ENCODE results near the gene TRIM17.
"Not testable (repeated sequence)": the region's sequence is repeated elsewhere in the genome, so short reads cannot be mapped to it uniquely, and the experiment has no call there.

TRIM17 gene

GRCh38 chr1:228438266-228438665, 21.6 kb upstream of the TRIM17 start:
- Histone ChIP-seq H3K27me3 (ENCODE audit: insufficient read depth, low read length) (no peaks in the 10 kb centered on the region), H3K4me1 (ENCODE audit: insufficient read depth, low read length, severe bottlenecking) (no peaks in the 10 kb centered on the region), H3K4me2 (ENCODE audit: low read length) (no peak overlapping the region), H2AFZ (ENCODE audit: low read length) (no peak overlapping the region), H3K79me2 (ENCODE audit: insufficient read depth, low read length) (no peaks in the 10 kb centered on the region), H3K27ac (ENCODE audit: low read depth, low read length, poor library complexity, severe bottlenecking) (no peak overlapping the region), H3K9me2 (ENCODE audit: low read depth, low read length) (no peaks in the 10 kb centered on the region), H3F3A (ENCODE audit: insufficient read depth, low read length) (no peaks in the 10 kb centered on the region), H3K36me3 (ENCODE audit: insufficient read depth, low read length) (no peaks in the 10 kb centered on the region), H4K20me1 (ENCODE audit: insufficient read depth, low read length) (no peaks in the 10 kb centered on the region), H3K9ac (ENCODE audit: low read length) (no peak overlapping the region), H3K9me3 (ENCODE audit: low read length) (no peaks in the 10 kb centered on the region), H3K4me3 (ENCODE audit: low read depth, low read length, poor library complexity, severe bottlenecking) (no peak overlapping the region)
- no peak for TF ChIP-seq EZH2 (IDR thresholded peaks at IDR 0.05; ENCODE audit: borderline replicate concordance, low read length)
- no peak for TF ChIP-seq CTCF (IDR thresholded peaks at IDR 0.05; ENCODE audit: low read length)

GRCh38 chr1:228437424-228437962, 20.8 kb upstream of the TRIM17 start:
- H3K9me2 ChIP-seq (ENCODE audit: low read depth, low read length) = no peaks in the 10 kb centered on the region
- no peaks in the 10 kb centered on the region for H3F3A ChIP-seq (ENCODE audit: insufficient read depth, low read length)
- H2AFZ ChIP-seq (ENCODE audit: low read length) = no peak overlapping the region
- no peaks in the 10 kb centered on the region for H3K36me3 ChIP-seq (ENCODE audit: insufficient read depth, low read length)
- no peaks in the 10 kb centered on the region for H3K4me1 ChIP-seq (ENCODE audit: insufficient read depth, low read length, severe bottlenecking)
- no peak overlapping the region for H3K4me2 ChIP-seq (ENCODE audit: low read length)
- no peak for TF ChIP-seq CTCF (IDR thresholded peaks at IDR 0.05; ENCODE audit: low read length)
- no peak for TF ChIP-seq EZH2 (IDR thresholded peaks at IDR 0.05; ENCODE audit: borderline replicate concordance, low read length)
- H4K20me1 ChIP-seq (ENCODE audit: insufficient read depth, low read length) = no peaks in the 10 kb centered on the region
- H3K4me3 ChIP-seq (ENCODE audit: low read depth, low read length, poor library complexity, severe bottlenecking) = no peak overlapping the region
- H3K27me3 ChIP-seq (ENCODE audit: insufficient read depth, low read length) = no peaks in the 10 kb centered on the region
- H3K9me3 ChIP-seq (ENCODE audit: low read length) = no peaks in the 10 kb centered on the region
- H3K27ac ChIP-seq (ENCODE audit: low read depth, low read length, poor library complexity, severe bottlenecking) = no peak overlapping the region
- H3K79me2 ChIP-seq (ENCODE audit: insufficient read depth, low read length) = no peaks in the 10 kb centered on the region
- H3K9ac ChIP-seq (ENCODE audit: low read length) = no peak overlapping the region

GRCh38 chr1:228434689-228435088, 18.0 kb upstream of the TRIM17 start:
- H3K9me3 ChIP-seq (ENCODE audit: low read length) = no peaks in the 10 kb centered on the region
- no peaks in the 10 kb centered on the region for H3K9me2 ChIP-seq (ENCODE audit: low read depth, low read length)
- H3K4me2 ChIP-seq (ENCODE audit: low read length) = no peak overlapping the region
- H3K79me2 ChIP-seq (ENCODE audit: insufficient read depth, low read length) = no peaks in the 10 kb centered on the region
- H3F3A ChIP-seq (ENCODE audit: insufficient read depth, low read length) = no peaks in the 10 kb centered on the region
- no peak overlapping the region for H3K9ac ChIP-seq (ENCODE audit: low read length)
- H2AFZ ChIP-seq (ENCODE audit: low read length) = no peak overlapping the region
- H3K36me3 ChIP-seq (ENCODE audit: insufficient read depth, low read length) = no peaks in the 10 kb centered on the region
- no peak overlapping the region for H3K27ac ChIP-seq (ENCODE audit: low read depth, low read length, poor library complexity, severe bottlenecking)
- H3K4me1 ChIP-seq (ENCODE audit: insufficient read depth, low read length, severe bottlenecking) = no peaks in the 10 kb centered on the region
- H3K4me3 ChIP-seq (ENCODE audit: low read depth, low read length, poor library complexity, severe bottlenecking) = no peak overlapping the region
- no peaks in the 10 kb centered on the region for H3K27me3 ChIP-seq (ENCODE audit: insufficient read depth, low read length)
- no peak for TF ChIP-seq CTCF (IDR thresholded peaks at IDR 0.05; ENCODE audit: low read length)
- no peak for TF ChIP-seq EZH2 (IDR thresholded peaks at IDR 0.05; ENCODE audit: borderline replicate concordance, low read length)
- H4K20me1 ChIP-seq (ENCODE audit: insufficient read depth, low read length) = no peaks in the 10 kb centered on the region

GRCh38 chr1:228433337-228434053, 16.8 kb upstream of the TRIM17 start:
- not testable (repeated sequence) for H3K27me3 ChIP-seq (ENCODE audit: insufficient read depth, low read length); H3K9ac ChIP-seq (ENCODE audit: low read length); H3K27ac ChIP-seq (ENCODE audit: low read depth, low read length, poor library complexity, severe bottlenecking); H3K4me2 ChIP-seq (ENCODE audit: low read length); H3K36me3 ChIP-seq (ENCODE audit: insufficient read depth, low read length); H3K4me1 ChIP-seq (ENCODE audit: insufficient read depth, low read length, severe bottlenecking); H4K20me1 ChIP-seq (ENCODE audit: insufficient read depth, low read length); H3F3A ChIP-seq (ENCODE audit: insufficient read depth, low read length); H3K9me2 ChIP-seq (ENCODE audit: low read depth, low read length); H3K9me3 ChIP-seq (ENCODE audit: low read length); H3K4me3 ChIP-seq (ENCODE audit: low read depth, low read length, poor library complexity, severe bottlenecking); H3K79me2 ChIP-seq (ENCODE audit: insufficient read depth, low read length); H2AFZ ChIP-seq (ENCODE audit: low read length)
